CD14-positive monocyte (primary cell): Measurements from ENCODE around the gene CDH15. TPM values are rescaled to one million over a fixed set of nuclear protein-coding genes. Genes with fewer than 3 reads are reported as not detected.
A peak's percentile ranks its signal among the peaks of the same experiment; 100 is the strongest.

Source experiments
- DNase-seq, 3 donors: peaks; one replicate each; pipeline ENCODE4 v3.0.0-alpha.2; 2011 to 2022
- H2AFZ ChIP-seq: 2 replicates; pipeline ENCODE4 v1.6.0; 2012; ENCODE audit warnings: mild to moderate bottlenecking, low read depth, low read length, inconsistent platforms; ENCODE audit not compliant: insufficient read depth, poor library complexity, severe bottlenecking
- H3K27ac ChIP-seq, 2 donors: 1 replicate in 1 of 2; 2 replicates in 1 of 2; pipeline ENCODE4 v1.5.1; 2012 to 2013; ENCODE audit warnings: low read length in 2 of 2, control low read depth in 1 of 2, inconsistent platforms in 1 of 2, low read depth in 1 of 2, mild to moderate bottlenecking in 1 of 2
- H3K27me3 ChIP-seq, 2 donors: one replicate each; pipeline versions ENCODE4 v1.6.0 to v1.6.1; 2011 to 2013; ENCODE audit warnings: low read length in 2 of 2; ENCODE audit not compliant: control insufficient read depth in 2 of 2, insufficient read depth in 2 of 2
- H3K36me3 ChIP-seq, 2 donors: replicated peaks in 1 of 2; 1 replicate in 1 of 2; 2 replicates in 1 of 2; pipeline versions ENCODE4 v1.5.1 to v1.6.1; 2012 to 2013; ENCODE audit warnings: low read length in 2 of 2, control low read depth in 1 of 2, inconsistent platforms in 1 of 2, mild to moderate bottlenecking in 1 of 2; ENCODE audit not compliant: insufficient read depth in 2 of 2, control insufficient read depth in 1 of 2
- H3K4me1 ChIP-seq, 2 donors: 1 replicate in 1 of 2; 2 replicates in 1 of 2; pipeline versions ENCODE4 v1.5.1 to v1.6.1; 2012 to 2013; ENCODE audit warnings: low read length in 2 of 2, control low read depth in 1 of 2, inconsistent platforms in 1 of 2, mild to moderate bottlenecking in 1 of 2, moderate library complexity in 1 of 2; ENCODE audit not compliant: insufficient read depth in 2 of 2, control insufficient read depth in 1 of 2
- H3K4me2 ChIP-seq: replicated peaks from 2 replicates; pipeline ENCODE3; 2012; ENCODE audit warnings: low read length, moderate library complexity, mild to moderate bottlenecking; ENCODE audit not compliant: poor library complexity, severe bottlenecking; ENCODE audit errors: extremely low read depth
- H3K4me3 ChIP-seq, 3 experiments: fragments of 200-600 bp in 1 of 3; sonication (generic) in 1 of 3; replicated peaks in 1 of 3; 1 replicate in 2 of 3; 2 replicates in 1 of 3; pipeline ENCODE4 v1.5.1; 2011 to 2013; ENCODE audit warnings: low read length in 3 of 3, mild to moderate bottlenecking in 3 of 3, control low read depth in 2 of 3, low read depth in 2 of 3, inconsistent platforms in 1 of 3, moderate library complexity in 1 of 3
- H3K79me2 ChIP-seq: 2 replicates; pipeline ENCODE4 v1.6.0; 2012; ENCODE audit warnings: mild to moderate bottlenecking, control low read depth, inconsistent platforms, low read length, moderate library complexity; ENCODE audit not compliant: insufficient read depth
- H3K9ac ChIP-seq: 2 replicates; pipeline ENCODE4 v1.6.0; 2017; ENCODE audit warnings: low read length, mild to moderate bottlenecking; ENCODE audit not compliant: insufficient read depth, poor library complexity, severe bottlenecking
- H3K9me3 ChIP-seq, 2 donors: replicated peaks in 1 of 2; 1 replicate in 1 of 2; 2 replicates in 1 of 2; pipeline versions ENCODE4 v1.5.1 to v1.6.1; 2012 to 2013; ENCODE audit warnings: low read length in 2 of 2, control low read depth in 1 of 2; ENCODE audit not compliant: control insufficient read depth in 1 of 2, insufficient read depth in 1 of 2
- H4K20me1 ChIP-seq: 2 replicates; pipeline ENCODE4 v1.6.0; 2012; ENCODE audit warnings: mild to moderate bottlenecking, low read length, control low read depth, moderate library complexity; ENCODE audit not compliant: insufficient read depth
- H3K27ac Mint-ChIP-seq, 7 donors: one replicate each; pipeline ENCODE4 v1.8.0; 2020; ENCODE audit warnings: mild to moderate bottlenecking in 7 of 7, mixed read lengths in 7 of 7, moderate library complexity in 6 of 7, inconsistent platforms in 2 of 7
- H3K27me3 Mint-ChIP-seq, 3 donors: one replicate each; pipeline ENCODE4 v1.8.0; 2021 to 2022; ENCODE audit warnings: low read depth in 3 of 3, mild to moderate bottlenecking in 3 of 3, mixed read lengths in 3 of 3, moderate library complexity in 3 of 3, inconsistent platforms in 1 of 3
- H3K36me3 Mint-ChIP-seq, 2 donors: one replicate each; pipeline ENCODE4 v1.8.0; 2020; ENCODE audit warnings: mixed read lengths in 2 of 2, inconsistent platforms in 1 of 2, mild to moderate bottlenecking in 1 of 2
- H3K4me1 Mint-ChIP-seq: one replicate; pipeline ENCODE4 v1.8.0; 2020; ENCODE audit warnings: mild to moderate bottlenecking, mixed read lengths
- H3K4me3 Mint-ChIP-seq, 2 donors: one replicate each; pipeline ENCODE4 v1.8.0; 2020; ENCODE audit warnings: mild to moderate bottlenecking in 2 of 2, mixed read lengths in 2 of 2, moderate library complexity in 1 of 2
- H3K9me3 Mint-ChIP-seq, 7 donors: one replicate each; pipeline ENCODE4 v1.8.0; 2020 to 2022; ENCODE audit warnings: mixed read lengths in 7 of 7, mild to moderate bottlenecking in 6 of 7, moderate library complexity in 6 of 7, inconsistent platforms in 2 of 7
- WGBS: methylation state at CpG from one replicate; pipeline ENCODE4 v1.1.5; 2013; ENCODE audit warnings: missing lambda C conversion rate; ENCODE audit not compliant: insufficient coverage; 5-methylcytosine and 5-hydroxymethylcytosine counted together
- intact Hi-C, 2 donors: fragments of 100-400 bp; cut with micrococcal nuclease; formaldehyde crosslinking; loops; one replicate each; pipeline versions ENCODE4 v1.15.0 to v1.15.1; 2023
- polyA plus RNA-seq, 3 donors: library from polyadenylated mRNA; depleted of rRNA in 1 of 3; unstranded in 2 of 3; stranded (reverse) in 1 of 3; fragments of 300-500 nt in 2 of 3; fragments of >200 nt in 1 of 3; fragmentation: Illumina TruSeq in 2 of 3; gene quantifications; 1 replicate in 2 of 3; 2 replicates in 1 of 3; pipeline ENCODE4 v1.2.3, GENCODE V29; 2012 to 2021
- TF ChIP-seq, protein P1 (sequence below): fragments of 200-600 bp; IDR thresholded peaks from one replicate; pipeline ENCODE4 v1.8.0; 2022; ENCODE audit warnings: antibody characterized with exemption, mild to moderate bottlenecking

The CDH15 gene
- polyA plus RNA-seq, 3 donors, result not detected

DNA sequence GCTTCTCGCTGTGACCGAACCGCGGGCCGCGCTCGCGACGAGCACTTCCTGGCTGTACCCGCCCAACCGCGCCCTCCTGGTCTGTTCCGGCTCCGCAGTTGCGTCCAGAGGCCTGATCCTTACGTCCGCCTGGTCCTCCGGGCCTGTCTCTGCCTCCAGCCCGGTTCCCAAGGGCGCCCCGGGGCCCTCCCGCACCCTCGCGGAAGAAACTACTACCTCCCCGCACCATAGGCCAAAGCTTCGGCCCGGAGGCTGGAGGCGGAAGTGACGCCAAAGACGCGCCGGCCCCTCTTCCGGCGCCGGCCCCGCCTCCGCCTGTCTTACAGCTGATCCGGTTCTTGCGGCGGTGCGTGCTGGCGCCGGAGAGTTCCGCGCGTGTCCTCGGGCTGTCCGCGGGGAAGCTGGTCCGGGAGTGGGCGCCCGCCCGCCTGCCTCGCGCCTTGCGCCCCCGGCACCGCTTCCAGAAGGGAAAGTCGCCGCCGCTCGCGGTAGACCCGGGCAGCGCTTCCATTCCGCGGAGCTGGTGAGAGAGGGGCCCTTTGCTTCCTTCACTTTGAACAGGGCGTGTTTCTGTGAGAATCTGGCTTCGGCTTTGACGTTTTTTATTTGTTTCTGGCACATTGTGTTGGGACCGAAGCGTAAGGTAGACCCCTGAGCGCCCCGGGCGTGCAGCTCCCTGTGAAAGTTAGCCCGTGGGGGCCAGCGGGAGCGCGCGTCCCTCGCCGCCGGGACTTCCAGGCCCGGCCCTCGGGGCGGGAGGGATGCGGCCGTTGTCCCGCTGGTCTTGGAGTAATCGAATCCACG, 46.0 kb downstream of the CDH15 start, which contains the start of gene ZNF778:
Gene ZNF778 (plus strand): TSS at position 316 of the 804 bp plus-strand sequence. CDS start 3,425 bp downstream, outside the sequence.
- peaks cover 15 to 25% of the 10 kb centered on the region in 2 donors for H3K36me3 Mint-ChIP-seq
- TF ChIP-seq, protein P1, sequence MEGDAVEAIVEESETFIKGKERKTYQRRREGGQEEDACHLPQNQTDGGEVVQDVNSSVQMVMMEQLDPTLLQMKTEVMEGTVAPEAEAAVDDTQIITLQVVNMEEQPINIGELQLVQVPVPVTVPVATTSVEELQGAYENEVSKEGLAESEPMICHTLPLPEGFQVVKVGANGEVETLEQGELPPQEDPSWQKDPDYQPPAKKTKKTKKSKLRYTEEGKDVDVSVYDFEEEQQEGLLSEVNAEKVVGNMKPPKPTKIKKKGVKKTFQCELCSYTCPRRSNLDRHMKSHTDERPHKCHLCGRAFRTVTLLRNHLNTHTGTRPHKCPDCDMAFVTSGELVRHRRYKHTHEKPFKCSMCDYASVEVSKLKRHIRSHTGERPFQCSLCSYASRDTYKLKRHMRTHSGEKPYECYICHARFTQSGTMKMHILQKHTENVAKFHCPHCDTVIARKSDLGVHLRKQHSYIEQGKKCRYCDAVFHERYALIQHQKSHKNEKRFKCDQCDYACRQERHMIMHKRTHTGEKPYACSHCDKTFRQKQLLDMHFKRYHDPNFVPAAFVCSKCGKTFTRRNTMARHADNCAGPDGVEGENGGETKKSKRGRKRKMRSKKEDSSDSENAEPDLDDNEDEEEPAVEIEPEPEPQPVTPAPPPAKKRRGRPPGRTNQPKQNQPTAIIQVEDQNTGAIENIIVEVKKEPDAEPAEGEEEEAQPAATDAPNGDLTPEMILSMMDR, result no peak
- H3K4me1 Mint-ChIP-seq, result peaks cover 17% of the 10 kb centered on the region
- peak within 1 kb of the TSS; percentile 90 to 97 (median 93) for H3K27ac Mint-ChIP-seq
- Histone ChIP-seq H4K20me1 (peaks cover 14% of the 10 kb centered on the region), H3K27me3 (no peaks in the 10 kb centered on the region), H3K4me3 (peak within 1 kb of the TSS; percentile 56 to 93 (median 61)), H3K27ac (peak within 1 kb of the TSS; percentile 68 to 94), H3K4me1 (peaks cover 16 to 19% of the 10 kb centered on the region in 2 donors), H3K79me2 (peaks cover 16% of the 10 kb centered on the region), H2AFZ (peak within 1 kb of the TSS; percentile 89), H3K36me3 (peaks cover 20 to 22% of the 10 kb centered on the region in 2 donors), H3K9ac (peak within 1 kb of the TSS; percentile 91), H3K4me2 (peak within 1 kb of the TSS; percentile 89), H3K9me3 (no peaks in the 10 kb centered on the region)
- under 1% methylated on average over 88 of the region's 91 CpGs for WGBS
- peaks cover 0 to 1% (median 0%) of the 10 kb centered on the region in 3 donors for H3K27me3 Mint-ChIP-seq
- H3K9me3 Mint-ChIP-seq, result peaks cover 0 to 2% (median 0%) of the 10 kb centered on the region in 7 donors
- H3K4me3 Mint-ChIP-seq, result peak within 1 kb of the TSS; percentile 88 to 91
- DNase-seq, result peak; percentile 84 to 87 (median 87)
- intact Hi-C loops, result loop anchor here (2.0 to 10.0 kb wide), 5 partner anchors 275 to 481 kb away; partner anchors contain the start of genes APRT (in 1 of the 2), GALNS (in 1 of the 2) and TRAPPC2L (in 1 of the 2)

DNA sequence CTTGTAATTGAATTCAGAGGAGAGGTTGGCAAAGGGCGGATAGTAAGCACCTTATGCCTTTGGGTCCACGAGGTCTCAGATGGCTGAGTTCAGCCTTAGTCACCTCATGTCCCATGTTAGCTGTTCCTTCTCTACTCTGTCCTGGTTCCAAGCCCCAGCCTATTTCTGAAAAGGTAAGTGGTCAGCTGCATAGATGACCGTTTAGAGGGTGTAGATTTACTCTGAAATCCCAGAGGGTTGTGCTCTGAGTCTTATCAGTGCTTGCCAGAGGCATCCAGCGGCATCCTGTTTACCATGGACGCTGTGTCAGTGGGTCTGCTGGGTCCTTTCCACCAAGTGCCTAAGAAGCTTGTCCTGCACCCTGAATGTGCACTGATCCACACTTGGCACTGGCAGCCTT, 47.8 kb downstream of the CDH15 start:
- no peak for DNase-seq
- Histone ChIP-seq H3K4me1 (peaks cover 16 to 19% of the 10 kb centered on the region in 2 donors), H3K4me3 (no peak overlapping the region), H3K9me3 (no peaks in the 10 kb centered on the region), H3K27me3 (no peaks in the 10 kb centered on the region), H4K20me1 (peaks cover 14% of the 10 kb centered on the region), H3K27ac (no peak overlapping the region), H2AFZ (no peak overlapping the region), H3K79me2 (peaks cover 16% of the 10 kb centered on the region), H3K4me2 (no peak overlapping the region), H3K9ac (no peak overlapping the region), H3K36me3 (peaks cover 33 to 40% of the 10 kb centered on the region in 2 donors)
- TF ChIP-seq, protein P1, result no peak
- Mint-ChIP-seq H3K27me3 (no peaks in the 10 kb centered on the region), H3K36me3 (peaks cover 29 to 43% of the 10 kb centered on the region in 2 donors), H3K27ac (no peak overlapping the region), H3K4me1 (peaks cover 17% of the 10 kb centered on the region), H3K4me3 (no peak overlapping the region), H3K9me3 (no peaks in the 10 kb centered on the region)
- intact Hi-C loops, result loop anchor here (5.0 to 10.0 kb wide), 3 partner anchors 277 to 405 kb away; partner anchors contain the start of genes APRT (in 1 of the 2), GALNS (in 1 of the 2) and TRAPPC2L (in 1 of the 2)
- 54% methylated on average over 3 of the region's 5 CpGs for WGBS
